Glomerular endothelial cell (primary cell): Measurements from ENCODE around the gene GPR153. TPM values are rescaled to one million over a fixed set of nuclear protein-coding genes. Genes with fewer than 3 reads are reported as not detected.
"Not testable (repeated sequence)": the region's sequence is repeated elsewhere in the genome, so short reads cannot be mapped to it uniquely, and the experiment has no call there.

Experiments
- DNase-seq: peaks from one replicate; pipeline ENCODE4 v3.0.0-alpha.2; 2011; ENCODE audit warnings: low read depth, low spot score; ENCODE audit errors: extremely low read depth
- total RNA-seq: library from RNA; depleted of rRNA; stranded (reverse); fragments of >200 nt; gene quantifications from 2 replicates; pipeline ENCODE4 v1.2.3, GENCODE V29; 2015

GPR153 gene
- 4.3 and 4.7 TPM in 2 replicates for total RNA-seq

DNA sequence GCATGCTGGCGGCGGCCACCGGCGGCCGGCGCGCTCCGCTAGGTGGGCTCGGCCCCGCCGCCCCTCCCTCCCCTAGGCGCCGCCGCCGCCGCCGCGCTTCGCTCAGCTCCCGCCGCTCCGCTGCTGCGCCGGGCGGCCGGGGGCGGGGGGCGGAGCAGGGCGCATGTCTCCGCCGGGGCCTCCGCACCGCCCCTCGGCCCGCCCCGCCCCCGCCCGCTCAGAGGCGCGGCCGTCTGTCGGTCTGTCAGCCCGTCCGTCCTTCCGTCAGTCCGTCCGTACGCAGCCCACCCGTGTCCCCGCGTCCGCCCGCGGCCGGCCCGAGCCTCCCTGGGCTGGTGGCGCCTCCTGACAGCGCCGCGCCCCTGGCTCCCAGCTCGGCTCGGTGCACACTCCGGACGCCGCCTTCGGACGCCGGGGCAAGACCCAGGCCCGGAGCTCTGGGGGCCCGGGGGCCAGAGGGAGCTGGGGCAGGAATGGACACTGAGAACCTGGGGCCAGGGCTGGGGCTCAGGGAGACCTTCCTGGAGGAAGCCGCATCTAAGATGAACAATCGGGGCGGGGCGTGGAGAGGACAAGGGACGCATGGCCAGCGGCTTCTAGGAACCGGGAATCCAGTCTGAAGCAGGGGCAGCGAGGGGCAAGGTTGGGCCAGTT, at the start of gene GPR153:
Gene GPR153, minus strand, starts transcription at position 138 of the 654 bp plus-strand sequence. CDS start 6,193 bp downstream, outside the sequence.
- no peak for DNase-seq

- DNase-seq = no peak
Measured at GRCh38 chr1:6310116-6310848, 49.4 kb upstream of the GPR153 start.

GRCh38 chr1:6309564-6309963, 48.7 kb upstream of the GPR153 start:
- DNase-seq = no peak

DNA sequence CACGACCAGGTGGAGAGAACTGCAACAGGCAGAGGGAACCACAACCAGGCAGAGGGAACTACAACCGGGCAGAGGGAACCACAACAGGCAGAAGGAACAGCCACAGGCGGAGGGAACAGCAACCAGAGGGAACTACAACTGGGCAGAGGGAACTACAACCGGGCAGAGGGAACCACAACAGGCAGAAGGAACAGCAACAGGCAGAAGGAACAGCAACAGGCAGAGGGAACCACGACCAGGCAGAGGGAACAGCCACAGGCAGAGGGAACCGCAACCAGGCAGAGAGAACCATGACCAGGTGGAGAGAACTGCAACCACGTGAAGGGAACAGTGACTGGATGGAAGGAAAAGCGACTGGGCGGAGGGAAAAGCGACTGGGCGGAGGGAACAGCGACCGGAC, 47.6 kb upstream of the GPR153 start:
- no peak for DNase-seq

GRCh38 chr1:6307682-6308081, 46.8 kb upstream of the GPR153 start:
- DNase-seq = not testable (repeated sequence)

- DNase-seq = no peak
Measured at GRCh38 chr1:6307099-6307498, 46.2 kb upstream of the GPR153 start.

GRCh38 chr1:6303397-6304012, 42.6 kb upstream of the GPR153 start:
- no peak for DNase-seq

DNA sequence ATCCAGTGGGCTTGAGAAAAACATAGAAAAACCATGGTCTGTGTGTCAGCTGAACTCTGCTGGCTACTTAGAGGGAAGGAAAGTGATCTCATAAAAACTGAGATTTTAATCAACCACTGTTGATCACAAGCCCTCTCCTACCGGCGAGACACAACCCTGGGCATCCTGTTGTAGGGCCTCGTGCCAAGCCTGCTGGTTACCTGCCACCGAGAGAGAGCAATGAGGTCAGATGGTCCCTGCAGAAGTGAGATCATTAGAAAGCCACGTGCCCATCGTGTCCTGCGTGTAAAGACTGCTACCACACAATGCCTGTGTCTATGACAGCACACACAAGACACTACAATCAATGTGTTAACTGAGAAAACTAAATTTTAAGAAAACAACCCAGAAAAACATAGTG, 41.7 kb upstream of the GPR153 start:
- no peak for DNase-seq

DNA sequence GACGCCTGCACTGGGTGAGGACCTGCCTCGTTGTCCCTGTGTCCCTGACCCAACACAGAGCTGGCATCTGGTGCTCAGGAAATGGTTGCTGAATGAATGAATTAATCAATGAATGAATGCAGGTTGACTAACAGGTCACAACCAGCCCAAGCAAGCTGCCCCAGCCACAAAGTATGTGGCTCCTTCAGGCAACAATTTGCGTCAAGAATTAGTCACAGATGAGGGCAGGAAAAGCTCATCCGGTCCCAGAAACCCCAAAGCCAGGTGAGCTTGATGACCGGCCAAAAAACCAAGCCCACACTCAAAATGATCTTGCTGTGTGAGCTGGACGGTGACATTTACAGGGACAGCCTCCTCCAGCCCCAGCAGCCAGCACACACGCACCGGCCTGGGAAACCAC, 40.6 kb upstream of the GPR153 start:
- DNase-seq = no peak

DNA sequence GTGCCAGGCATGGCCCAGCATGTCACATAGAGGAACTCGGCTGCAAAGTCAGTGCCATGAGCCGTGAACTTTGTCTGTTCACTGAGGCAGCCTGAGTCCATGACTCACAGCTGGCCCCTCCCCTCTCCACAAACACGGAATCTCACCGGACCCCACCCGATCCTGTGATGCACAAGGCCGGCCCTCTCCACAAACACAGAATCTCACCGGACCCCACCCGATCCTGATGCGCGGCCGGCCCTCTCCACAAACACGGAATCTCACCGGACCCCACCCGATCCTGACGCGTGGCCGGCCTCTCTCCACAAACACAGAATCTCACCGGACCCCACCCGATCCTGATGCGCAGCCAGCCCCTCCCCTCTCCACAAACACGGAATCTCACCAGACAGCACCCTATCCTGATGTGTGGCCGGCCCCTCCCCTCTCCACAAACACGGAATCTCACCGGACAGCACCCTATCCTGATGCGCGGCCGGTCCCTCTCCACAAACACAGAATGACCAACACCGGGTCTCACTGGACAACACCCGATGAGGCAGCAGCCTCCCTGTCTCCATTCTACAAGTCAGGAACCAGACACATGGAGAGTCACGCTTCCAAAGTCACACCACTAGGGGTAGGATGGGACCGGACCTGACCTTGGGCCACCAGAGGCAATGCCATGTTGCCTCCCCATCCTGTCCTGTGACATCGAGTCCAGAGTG, 39.6 kb upstream of the GPR153 start:
- no peak for DNase-seq

GRCh38 chr1:6299557-6300165, 38.8 kb upstream of the GPR153 start:
- no peak for DNase-seq

- DNase-seq = no peak
Measured at GRCh38 chr1:6298940-6299465, 38.1 kb upstream of the GPR153 start.

DNA sequence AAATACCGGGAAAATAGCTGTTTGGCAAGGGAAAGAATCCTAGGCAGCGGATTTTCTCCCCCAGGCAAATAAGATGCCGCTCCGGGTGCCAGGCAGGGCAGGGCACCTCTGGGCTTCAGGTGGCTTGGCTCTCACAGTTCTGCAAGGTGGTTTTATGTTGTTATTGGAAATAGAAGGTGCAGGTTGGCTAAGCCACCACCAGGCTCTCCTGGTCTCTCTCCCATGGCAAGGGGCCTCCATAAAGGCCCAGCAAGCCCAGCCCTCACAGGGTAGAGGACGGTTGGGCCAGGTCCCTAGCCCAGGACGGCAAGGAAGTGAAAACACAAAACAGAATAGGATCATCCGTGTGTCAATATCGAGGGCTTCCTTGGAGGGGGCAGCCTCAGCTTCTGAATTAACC, 37.6 kb upstream of the GPR153 start:
- no peak for DNase-seq

DNA sequence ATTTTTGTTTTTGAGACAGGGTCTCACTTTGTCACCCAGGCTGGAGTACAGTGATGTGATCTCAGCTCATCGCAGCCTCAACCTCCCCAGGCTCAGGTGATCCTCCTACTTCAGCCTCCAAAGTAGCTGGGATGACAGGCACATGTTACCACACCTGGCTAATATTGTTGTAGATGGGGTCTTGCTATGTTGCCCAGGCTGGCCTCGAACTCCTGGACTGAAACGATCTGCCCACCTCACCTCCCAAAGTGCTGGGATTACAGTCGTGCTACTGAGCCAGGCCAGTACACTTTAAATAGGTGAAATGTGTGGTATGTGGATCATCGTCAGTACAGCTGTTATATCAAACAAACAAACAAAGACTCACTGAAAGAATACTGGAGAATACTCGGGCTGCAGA, 35.0 kb upstream of the GPR153 start:
- no peak for DNase-seq

DNA sequence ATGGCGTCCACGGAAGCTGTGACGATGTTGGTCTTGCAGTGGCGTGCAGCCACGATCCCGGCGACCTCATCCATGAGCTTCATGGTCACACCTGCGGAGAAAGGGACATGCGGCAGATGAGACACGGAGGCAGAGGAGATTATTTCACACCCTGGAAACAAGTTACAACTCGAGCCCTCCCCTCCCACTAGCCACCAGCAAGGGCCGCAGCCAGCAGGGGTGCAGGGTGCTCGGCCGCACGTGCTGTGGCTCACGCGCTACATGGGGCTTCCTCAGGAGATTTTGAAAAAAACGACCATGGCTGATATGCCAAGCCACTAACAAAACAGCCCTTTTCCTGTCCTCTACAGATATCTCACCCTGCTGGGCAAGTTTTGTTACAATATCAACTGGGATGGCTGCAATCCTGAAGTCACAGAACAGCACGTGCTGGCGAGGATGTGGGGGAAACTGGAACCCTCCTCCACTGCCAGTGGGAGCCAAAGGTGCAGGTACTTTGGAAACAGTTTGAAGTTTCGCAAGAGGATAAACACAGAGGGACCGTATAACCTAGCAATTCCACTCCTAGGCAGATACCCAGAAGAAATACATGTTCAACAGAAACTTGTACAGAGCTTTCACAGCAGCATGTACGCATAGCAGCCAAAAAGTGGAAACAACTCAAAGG, 34.1 kb upstream of the GPR153 start:
- DNase-seq = no peak

GRCh38 chr1:6294080-6294889, 33.4 kb upstream of the GPR153 start:
- no peak for DNase-seq

GRCh38 chr1:6292102-6292501, 31.2 kb upstream of the GPR153 start:
- no peak for DNase-seq

- no peak for DNase-seq
Measured at GRCh38 chr1:6288665-6289064, 27.8 kb upstream of the GPR153 start.

- no peak for DNase-seq
Measured at GRCh38 chr1:6288026-6288425, 27.1 kb upstream of the GPR153 start.
